MV-4-11 (cell line): ENCODE measurements around the gene SDK2.

Experiments
- DNase-seq: peaks from one replicate; lab custom pipeline; 2025; lab: John Stamatoyannopoulos, UW

The SDK2 gene

DNA sequence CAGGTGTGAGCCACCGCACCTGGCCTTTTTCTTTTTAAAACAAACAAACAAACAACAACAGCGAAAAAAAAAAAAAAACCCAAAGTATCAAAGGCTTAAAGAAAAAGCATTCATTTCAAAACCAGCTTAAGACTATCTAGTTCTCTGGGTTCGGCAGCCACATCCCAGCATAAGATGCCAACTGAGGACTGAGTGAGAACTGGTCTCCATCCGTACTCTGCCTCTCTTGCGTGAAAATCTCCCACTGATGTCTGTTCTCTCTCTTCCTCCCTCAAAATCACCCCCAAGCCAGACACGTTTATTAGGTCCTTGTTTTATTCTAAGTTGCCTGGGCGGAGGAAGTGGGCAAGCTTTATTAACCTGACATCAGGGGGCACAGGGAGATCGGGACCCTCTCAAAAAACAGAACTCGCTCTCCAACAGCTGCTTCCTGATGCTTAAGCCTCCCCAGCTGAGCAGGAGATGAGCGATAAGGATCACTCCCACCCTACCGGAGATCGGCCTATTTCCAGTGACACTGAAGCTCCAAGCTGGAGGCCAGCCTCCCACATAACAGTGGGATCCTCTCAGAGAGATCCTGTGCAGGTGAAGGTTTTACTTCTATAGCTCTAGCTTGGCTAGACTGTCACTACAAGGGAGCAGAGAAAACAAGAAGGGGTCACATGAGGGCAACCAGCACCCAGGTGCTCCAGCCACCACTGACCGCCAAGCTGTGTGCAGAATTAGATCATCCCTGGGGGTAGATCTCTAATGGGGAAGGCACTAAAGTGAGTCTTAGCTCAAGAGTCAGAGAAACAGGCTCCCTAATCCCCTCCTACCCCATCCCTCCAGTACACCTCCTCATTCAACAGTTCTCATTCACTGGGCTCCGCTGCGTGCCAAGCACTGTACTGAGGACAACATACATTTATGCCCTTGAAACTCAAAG lies 346.0 kb downstream of the SDK2 start:
- peak; percentile 19 for DNase-seq

DNA sequence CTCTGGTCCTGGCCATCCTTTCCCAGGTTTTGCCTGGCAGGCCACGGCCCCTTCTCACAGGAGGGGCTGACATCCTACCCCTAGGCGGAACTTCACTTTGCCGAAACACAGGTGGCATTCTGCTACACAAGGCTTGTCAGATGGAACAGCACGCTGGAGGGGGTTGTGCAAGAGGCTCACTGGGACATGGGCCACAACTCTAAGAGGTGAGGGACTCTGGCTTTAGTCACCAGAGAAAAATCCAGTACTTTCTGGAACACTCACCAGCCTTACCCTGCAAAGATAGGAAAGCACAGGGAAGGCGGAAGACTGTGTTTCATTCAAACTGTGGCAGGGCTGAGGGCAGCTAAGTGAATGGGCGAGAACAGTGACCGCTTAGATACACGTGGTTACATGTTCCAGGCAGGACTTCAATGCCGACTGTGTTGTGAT lies 350.7 kb downstream of the SDK2 start:
- no peak for DNase-seq

DNA sequence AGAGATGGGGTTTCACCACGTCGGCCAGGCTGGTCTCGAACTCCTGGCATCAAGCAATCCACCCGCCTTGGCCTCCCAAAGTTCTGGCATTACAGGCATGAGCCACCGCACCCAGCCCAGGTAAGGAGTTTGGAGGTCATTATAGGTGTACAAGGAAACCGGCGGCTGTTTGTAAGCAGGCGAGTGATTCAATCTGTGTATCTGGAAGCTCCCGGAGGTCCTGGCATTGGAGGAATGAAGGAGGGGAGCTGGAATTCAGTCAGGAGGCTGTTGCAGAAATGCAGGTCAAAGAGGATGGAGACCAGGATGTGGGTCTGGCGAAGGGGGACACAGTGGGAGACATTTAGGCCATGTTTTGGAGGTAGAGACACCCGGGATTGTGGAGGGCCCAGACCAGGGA lies 351.2 kb downstream of the SDK2 start:
- DNase-seq, result no peak

DNA sequence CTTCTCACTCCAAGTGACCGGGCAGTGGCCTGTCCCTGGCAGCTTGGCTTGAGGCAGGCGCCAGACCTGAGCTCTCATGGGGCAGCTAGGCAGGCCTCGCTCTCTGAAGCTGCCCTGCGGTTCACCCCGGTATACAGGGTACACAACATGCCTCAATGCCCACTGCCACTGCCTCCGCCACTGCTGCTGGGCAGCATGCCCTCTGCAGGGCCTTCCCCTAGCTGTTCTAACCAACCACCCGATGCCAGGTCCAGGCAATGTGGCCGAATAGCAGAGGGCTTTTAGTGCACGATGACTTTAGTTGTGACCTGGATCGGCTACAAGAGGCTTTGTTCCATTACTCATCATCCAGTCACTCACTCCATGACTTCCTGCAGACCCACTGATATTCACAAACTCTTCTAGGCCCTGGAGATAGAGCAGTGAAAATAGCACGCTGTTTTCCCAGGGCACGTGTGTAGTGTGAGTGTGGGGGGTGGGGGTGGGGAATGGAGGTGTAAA lies 352.2 kb downstream of the SDK2 start:
- no peak for DNase-seq

DNA sequence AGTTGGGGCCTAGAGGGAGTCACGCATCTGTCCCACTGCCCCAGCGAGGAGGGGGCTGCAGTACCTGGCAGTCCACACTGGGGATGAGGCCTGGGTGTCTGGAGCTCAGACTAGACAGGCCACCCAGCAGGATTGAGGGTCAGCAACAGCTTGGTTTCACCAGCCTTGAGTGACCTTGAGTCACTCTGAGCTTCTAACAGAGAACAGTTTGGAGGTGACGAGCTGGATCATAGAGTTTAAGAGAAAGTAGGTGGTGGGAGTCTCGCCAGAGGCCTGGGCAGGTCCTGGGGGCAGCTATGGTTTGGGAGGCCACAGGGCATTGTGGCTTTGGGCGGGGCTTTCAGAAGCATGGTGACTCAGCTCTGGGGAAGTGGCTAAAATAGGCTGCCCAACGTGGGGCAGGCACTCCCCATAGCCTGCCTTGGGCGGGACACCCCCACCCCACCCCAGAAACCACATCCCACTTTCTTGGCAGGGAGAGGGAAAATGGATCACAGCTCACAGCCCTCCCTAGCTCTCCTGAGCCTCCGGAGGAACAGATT lies 352.9 kb downstream of the SDK2 start:
- peak; percentile 93 for DNase-seq

DNA sequence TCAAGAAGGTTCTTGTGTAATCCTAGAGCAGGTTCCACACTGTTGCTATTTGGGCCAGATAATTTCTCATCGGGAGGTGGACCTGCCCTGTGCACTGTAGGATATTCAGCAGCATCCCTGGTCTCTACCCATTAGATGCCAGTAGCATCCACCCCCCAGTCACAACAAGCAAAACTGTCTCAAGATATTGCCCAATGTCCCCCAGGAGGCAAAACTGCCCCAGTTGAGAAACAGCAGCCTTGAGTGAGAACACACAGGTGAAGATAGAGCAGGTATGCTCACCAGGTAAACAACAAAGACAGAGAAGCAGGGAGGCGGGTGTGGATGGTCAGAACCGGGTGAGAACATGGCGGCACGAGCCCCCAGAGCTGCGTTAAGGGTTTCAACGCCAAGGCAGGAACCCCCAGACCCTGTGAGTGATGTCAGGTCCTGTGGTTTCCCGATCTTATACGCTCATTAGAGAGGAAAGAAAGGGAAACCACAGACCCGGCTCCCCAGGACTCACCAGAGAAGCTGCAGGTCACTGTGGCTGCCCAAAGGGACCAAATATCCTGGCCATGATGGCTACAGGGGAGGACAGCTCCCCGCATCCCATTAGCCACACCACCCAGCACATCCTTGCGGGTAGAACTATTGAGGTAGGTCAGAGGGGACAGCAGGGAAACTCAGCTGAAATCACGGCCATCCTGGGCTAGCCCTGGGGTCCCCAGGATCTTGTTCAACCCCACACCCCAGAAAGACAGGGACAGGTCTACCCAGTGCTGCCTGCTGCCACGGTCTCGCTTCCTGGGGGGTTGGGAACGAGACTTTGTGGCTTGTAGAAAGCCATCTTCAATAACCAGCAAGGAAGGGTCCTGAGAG lies 353.6 kb downstream of the SDK2 start:
- peak; percentile 51 for DNase-seq

DNA sequence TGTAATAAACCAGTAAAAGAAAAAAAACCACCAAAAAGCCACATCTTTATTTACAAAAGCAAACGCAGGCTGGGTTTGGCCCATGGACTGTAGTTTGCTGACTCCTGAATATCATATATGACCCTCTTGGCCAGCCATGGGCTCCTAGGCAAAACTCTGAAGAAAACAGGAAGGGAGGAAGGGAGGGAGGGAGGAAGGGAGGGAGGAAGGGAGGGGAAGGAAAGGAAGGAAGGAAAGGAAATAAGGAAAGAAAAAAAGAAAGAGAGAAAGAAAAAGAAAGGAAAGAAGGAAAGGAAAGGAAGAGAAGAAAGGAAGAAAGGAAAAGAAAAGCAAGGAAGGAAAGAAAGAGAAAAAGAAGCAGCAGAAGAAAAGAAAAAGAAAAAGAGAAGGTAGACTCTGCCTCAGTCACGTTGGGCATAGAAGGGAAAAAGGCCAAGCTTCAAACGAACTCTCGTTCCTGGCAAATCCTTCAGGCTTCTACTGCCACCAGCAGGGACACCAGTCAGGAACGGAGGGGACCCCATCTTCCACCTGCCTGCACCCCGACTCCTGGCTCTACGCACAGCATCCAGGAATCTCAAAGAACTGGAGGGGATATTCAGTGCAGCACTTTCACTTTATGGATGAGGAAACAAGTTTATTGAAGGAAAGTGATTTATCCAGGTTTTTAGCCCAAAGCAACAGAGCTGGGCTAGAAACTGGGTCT lies 354.5 kb downstream of the SDK2 start:
- DNase-seq, result no peak

DNA sequence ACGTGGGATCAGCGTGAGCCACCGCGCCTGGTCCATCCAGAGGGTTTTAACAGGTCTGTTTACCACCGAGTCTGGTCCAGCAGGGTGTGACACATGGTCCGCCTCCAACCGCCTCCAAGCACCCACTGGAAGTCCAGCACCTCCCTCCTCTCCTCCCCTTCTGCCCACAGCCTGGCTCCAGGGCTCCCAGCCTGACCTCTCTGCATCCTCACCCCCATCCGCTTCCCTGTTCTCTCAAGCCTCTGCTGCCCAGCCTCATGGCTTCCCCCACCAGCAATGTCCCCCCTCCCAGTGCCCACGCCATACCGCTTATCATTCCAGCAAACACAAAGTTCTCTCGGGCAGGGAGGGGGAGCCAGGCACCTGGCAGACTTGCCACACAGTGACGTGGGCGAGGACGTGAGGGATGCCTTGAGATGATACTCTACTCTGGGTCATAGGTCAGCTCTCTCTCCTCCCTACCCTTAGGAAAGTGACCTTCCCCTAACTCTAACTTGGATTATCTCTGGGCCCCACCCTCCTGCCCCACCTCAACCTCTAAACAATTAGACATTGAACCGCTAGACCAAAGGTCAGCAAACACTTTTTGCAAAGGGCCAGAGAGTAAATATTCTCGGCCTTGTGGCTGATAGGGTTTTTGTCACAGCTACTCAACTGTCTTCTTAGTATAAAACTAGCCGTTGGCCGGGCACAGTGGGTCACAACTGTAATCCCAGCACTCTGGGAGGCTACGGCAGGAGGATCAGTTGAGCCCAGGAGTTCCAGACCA lies 355.5 kb downstream of the SDK2 start:
- DNase-seq, result no peak

DNA sequence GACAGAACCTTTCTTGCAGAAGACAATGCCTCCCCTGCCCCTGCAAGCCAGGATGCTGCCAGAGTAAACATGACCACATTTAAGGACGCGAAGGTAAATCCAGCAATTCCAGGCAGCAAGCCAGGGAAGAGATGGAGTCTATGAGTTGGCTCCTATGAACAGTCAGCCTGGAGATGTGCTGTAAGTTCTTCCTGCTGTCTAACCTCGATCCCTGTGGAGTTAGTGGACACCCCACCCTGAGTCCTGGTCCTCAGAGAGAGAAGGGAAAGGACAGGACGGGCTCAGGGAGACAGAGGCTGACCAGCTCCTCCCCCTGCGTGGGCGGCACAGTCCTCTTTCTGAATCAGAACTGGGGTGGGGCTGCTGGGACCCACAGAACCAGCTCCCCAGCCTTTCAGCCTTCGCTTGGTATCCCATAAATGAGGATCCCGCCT lies 357.4 kb downstream of the SDK2 start:
- no peak for DNase-seq

DNA sequence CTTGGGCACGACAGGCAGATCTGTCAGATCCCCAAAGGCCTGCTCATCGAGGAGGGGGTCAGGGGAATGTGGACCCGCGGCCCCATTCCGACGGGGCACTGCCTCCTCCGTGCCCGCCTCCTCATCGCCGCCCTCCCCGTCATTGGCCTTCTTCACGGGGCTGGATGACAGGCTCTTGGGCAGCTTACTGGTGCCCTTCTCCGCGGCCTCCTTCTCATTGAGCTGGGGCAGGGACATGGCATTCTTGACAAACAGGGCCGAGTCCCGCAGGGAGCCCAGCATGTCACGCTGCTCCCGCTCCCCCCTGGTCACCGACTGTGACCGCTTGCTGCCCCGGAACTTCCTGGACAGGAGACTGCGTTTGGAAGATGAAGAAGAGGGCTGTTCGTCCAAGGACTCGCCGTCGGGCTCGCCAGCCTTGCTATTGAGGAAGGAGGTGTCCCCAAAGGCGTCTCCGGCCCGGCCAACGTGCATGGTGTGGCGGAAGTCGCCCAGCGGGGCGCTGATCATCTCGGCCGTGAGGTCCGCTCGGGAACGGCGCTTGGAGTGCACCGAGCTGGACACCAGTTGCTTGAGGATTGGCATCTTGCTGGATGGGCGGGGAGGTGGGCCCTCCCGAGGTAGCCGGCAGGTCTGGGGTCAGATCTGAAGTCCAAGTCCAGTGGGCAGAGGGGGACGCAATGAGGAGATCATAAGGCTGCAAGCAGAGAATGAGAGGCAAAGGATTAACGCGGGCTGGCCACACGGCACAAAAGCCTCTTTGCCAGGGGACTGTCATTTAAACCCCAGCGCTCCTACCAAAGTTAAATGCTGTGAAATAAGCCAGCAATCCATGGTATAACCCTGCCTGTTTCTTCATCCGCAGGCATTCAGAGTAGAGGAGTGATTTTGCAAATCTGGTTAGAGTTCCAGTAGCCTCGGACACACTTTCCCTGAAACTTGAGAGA lies 358.1 kb downstream of the SDK2 start:
- no peak for DNase-seq

DNA sequence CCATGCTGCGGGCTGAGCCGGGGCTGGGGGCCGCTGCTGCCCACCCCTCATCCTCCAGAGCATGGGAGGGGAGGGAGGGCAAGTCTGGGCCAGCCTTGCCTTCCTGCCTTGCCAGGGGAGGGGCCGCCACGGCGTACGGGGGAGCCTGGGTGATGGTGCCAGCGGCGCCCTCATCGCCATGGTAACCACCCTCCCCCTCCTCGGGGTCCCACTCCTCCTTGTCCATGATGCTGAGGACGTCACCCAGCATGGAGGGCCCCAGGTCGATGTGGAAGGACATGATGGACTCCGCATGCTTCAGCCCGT lies 358.7 kb downstream of the SDK2 start:
- DNase-seq, result no peak

DNA sequence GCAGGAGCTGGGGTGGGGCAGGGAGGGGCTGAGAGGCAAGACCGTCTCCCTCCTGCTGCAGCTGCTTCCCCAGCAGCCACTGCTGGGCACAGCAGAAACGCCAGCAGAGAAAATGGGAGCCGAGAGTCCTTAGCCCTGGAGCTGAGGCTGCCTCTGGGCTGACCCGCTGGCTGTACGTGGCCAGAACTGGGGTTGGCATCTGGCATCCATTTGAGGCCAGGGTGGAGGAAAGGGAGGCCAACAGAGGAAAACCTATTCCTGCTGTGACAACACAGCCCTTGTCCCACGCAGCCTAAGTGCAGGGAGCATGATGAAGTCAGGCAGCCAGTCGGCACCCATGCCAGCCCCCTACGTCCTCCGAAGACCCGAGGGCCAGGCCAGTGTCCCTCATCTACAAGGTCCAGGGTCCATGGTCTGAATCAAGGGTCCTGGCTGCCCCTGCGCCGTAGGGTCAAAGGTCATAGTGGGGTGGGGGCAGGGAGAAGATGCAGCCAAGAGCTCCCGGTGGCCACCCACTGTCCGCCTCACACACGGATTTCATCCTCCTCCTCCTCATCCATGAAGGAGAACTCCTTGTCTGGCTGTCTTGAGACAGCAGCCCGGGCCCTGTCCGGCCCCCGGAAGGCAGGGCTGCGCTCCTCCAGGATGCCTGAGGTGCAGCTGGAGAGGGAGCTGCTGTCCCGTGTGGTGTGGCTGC lies 359.2 kb downstream of the SDK2 start:
- no peak for DNase-seq
